Progenitor cell of endocrine pancreas (in vitro differentiated cells): ENCODE data around the gene ZKSCAN3. TPM values are rescaled to one million over a fixed set of nuclear protein-coding genes. Genes with fewer than 3 reads are reported as not detected.

Experiments used
- DNase-seq: peaks from one replicate; pipeline ENCODE4 v3.0.0; 2021; ENCODE audit warnings: low spot score; ENCODE audit not compliant: unreplicated experiment
- H3K27ac Mint-ChIP-seq: 2 replicates; pipeline ENCODE4 v1.8.0; 2021; ENCODE audit warnings: mild to moderate bottlenecking, moderate library complexity, mixed read lengths
- H3K27me3 Mint-ChIP-seq: 2 replicates; pipeline ENCODE4 v1.8.0; 2021; ENCODE audit warnings: mixed read lengths
- H3K36me3 Mint-ChIP-seq: 2 replicates; pipeline ENCODE4 v1.8.0; 2022; ENCODE audit warnings: mixed read lengths; ENCODE audit not compliant: insufficient read depth
- H3K4me1 Mint-ChIP-seq: 2 replicates; pipeline ENCODE4 v1.8.0; 2021; ENCODE audit warnings: low read depth, mixed read lengths
- H3K4me3 Mint-ChIP-seq: 2 replicates; pipeline ENCODE4 v1.8.0; 2021; ENCODE audit warnings: low read depth, mild to moderate bottlenecking, moderate library complexity, mixed read lengths
- H3K9me3 Mint-ChIP-seq: 2 replicates; pipeline ENCODE4 v1.8.0; 2021; ENCODE audit warnings: low read depth, mixed read lengths
- CTCF ChIP-seq: fragments of 200-600 bp; sonication (generic); IDR thresholded peaks from one replicate; pipeline ENCODE4 v1.5.0; 2021; ENCODE audit warnings: antibody characterized with exemption, mild to moderate bottlenecking; ENCODE audit not compliant: unreplicated experiment
- total RNA-seq: library from RNA; stranded (reverse); gene quantifications from 2 replicates; pipeline ENCODE4 v1.2.1, GENCODE V29; 2021

Gene ZKSCAN3
- total RNA-seq, 1 donor from 2014 or later = 19.7 TPM

- H3K4me1 Mint-ChIP-seq = peaks cover 7% of the 10 kb centered on the region
- H3K27ac Mint-ChIP-seq = no peak overlapping the region
- H3K4me3 Mint-ChIP-seq = no peak overlapping the region
- peaks cover 6% of the 10 kb centered on the region for H3K36me3 Mint-ChIP-seq
- peaks cover 17% of the 10 kb centered on the region for H3K9me3 Mint-ChIP-seq
- DNase-seq = no peak
- no peaks in the 10 kb centered on the region for H3K27me3 Mint-ChIP-seq
- no peak for TF ChIP-seq CTCF
These were observed 13.2 kb upstream of the ZKSCAN3 start for GRCh38 chr6:28336284-28337120.

DNA sequence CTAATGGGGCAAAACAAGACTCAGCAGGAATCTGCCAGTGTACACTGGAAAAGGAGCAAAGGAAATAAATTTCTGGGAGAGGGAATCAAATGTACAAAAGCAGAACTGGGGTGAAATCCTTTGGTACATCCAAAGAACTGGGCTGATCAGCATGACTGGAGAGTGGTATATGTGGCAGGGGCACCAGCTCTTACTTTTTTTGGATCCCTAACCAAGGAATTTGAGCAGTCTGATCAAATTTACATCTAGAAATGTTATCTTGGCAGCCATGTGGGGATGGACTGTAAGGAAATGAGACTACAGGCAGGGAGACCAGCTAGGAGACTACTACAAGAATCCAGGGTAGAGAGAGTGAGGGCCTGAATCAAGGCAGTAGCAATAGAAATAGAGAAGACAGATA is 12.6 kb upstream of the ZKSCAN3 start:
- no peak overlapping the region for H3K4me3 Mint-ChIP-seq
- no peak for DNase-seq
- H3K27me3 Mint-ChIP-seq = no peaks in the 10 kb centered on the region
- TF ChIP-seq CTCF = no peak
- H3K4me1 Mint-ChIP-seq = peaks cover 7% of the 10 kb centered on the region
- H3K36me3 Mint-ChIP-seq = peaks cover 4% of the 10 kb centered on the region
- peaks cover 14% of the 10 kb centered on the region for H3K9me3 Mint-ChIP-seq
- no peak overlapping the region for H3K27ac Mint-ChIP-seq

DNA sequence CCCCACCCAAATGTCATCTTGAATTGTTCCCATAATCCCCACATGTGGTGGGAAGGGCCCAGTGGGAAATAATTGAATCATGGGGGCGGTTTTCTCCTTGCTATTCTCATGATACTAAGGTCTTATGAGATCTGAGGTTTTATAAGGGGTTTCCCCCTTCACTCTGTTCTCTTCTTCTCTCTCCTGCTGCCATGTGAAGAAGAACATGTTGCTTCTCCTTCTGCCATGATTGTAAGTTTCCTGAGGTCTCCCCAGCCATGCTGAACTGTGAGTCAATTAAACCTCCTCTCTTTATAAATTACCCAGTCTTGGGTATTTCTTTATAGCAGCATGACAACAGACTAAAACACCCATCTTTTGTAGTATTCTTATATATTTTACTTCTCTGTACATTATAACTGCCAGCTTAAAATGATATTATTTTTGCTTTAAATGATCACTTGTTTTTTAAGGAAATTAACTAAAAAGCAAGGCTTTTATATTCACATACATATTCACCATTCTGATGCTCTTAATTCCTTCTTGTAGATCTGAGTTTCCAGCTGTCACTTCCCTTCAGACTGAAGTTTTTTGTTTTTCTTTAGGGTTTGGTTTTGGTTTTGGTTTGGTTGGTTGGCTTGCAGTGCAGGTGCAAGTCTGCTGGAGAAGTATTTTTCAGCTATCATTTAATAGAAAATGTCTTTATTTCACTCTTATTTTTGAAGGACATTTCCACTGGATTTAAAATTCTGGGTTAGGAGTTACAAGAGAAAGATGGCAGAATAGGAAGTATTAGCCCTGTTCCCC is 9.2 kb upstream of the ZKSCAN3 start:
- TF ChIP-seq CTCF = no peak
- Mint-ChIP-seq H3K9me3 (no peaks in the 10 kb centered on the region), H3K4me3 (no peak overlapping the region), H3K27me3 (no peaks in the 10 kb centered on the region), H3K4me1 (no peaks in the 10 kb centered on the region), H3K27ac (no peak overlapping the region), H3K36me3 (no peaks in the 10 kb centered on the region)
- no peak for DNase-seq

DNA sequence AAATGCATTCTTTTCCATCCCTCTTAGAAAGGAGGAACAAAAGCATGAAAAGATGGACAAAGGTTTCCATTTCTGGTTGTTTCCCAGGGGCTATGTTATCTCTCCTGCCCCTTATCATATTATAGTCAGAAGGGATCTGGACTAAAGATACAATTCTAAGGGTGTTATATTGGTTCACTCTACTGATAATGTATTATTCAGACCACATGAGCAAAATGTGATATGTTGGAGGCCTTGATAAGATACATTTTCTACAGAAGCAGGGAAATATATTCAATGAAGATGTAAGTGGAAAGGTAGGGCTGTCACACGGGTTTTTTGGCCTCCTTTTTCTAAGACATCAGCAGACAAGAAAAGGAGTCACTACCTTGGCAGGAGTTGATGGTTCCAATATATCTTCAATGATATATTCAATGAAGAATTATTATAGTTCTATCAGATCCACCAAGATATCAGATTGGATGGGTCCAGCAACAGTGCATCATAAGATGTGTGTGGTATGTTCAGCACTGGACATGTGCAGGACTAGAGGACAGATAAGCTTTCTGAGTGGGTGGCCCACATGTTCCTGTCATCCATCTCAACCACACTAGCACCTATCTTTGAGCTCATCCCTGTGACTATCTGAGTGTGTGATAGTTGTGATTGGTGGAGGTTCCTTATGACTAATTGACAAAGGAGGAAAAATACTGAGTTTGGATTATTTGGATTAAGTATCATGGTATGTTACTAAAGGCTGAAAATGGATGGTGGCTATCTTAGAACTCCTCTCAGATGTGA is 5.7 kb upstream of the ZKSCAN3 start:
- Mint-ChIP-seq H3K4me3 (no peak overlapping the region), H3K27ac (no peak overlapping the region), H3K36me3 (no peaks in the 10 kb centered on the region), H3K9me3 (no peaks in the 10 kb centered on the region), H3K27me3 (peaks cover 6% of the 10 kb centered on the region), H3K4me1 (no peaks in the 10 kb centered on the region)
- DNase-seq = no peak
- TF ChIP-seq CTCF = no peak

GRCh38 chr6:28345201-28345600 is 4.5 kb upstream of the ZKSCAN3 start:
- Mint-ChIP-seq H3K27ac (no peak overlapping the region), H3K4me1 (peaks cover 1% of the 10 kb centered on the region), H3K36me3 (no peaks in the 10 kb centered on the region), H3K9me3 (no peaks in the 10 kb centered on the region), H3K4me3 (no peak overlapping the region), H3K27me3 (peaks cover 6% of the 10 kb centered on the region)
- no peak for DNase-seq
- no peak for TF ChIP-seq CTCF
